Measurements from ENCODE around the gene ICAM3. TPM values are rescaled to one million over a fixed set of nuclear protein-coding genes. Genes with fewer than 3 reads are reported as not detected.

The ICAM3 gene
- total RNA-seq, 1 experiment from 2014 or later, result 8.3 TPM

DNA sequence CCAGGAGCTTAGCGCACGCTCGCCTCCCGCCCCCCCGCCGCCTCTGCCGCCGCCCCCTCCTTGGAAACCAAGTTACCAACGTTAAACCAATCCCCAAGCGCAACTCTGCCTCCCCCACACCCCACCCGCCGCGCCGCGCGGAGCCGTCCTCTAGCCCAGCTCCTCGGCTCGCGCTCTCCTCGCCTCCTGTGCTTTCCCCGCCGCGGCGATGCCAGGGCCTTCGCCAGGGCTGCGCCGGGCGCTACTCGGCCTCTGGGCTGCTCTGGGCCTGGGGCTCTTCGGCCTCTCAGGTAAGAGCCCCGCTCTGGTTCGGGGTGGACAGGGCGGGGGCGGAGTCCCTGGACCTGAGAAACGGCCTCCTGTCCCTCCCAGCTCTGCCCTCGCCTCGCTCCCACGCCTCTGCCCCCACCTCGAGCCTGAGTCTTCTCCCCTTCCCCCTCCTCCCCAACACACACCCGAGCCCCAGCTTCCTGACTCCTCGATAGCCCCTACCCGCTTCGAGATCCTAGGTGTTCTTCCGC is 49.5 kb downstream of the ICAM3 start, which contains the start of gene ICAM5:
ICAM5 (plus strand) TSS at position 117 of the 521 bp plus-strand sequence; CDS start at position 209, 92 bp downstream.
- Histone ChIP-seq H4K20me1 (ENCODE audit: insufficient read depth) (no peaks in the 10 kb centered on the region), H3K27ac (ENCODE audit: low read depth, low read length) (peak within 1 kb of the TSS; percentile 76), H3K9me2 (ENCODE audit: insufficient read depth) (no peaks in the 10 kb centered on the region), H3K9ac (ENCODE audit: low read length) (peak within 1 kb of the TSS; percentile 94), H3K27me3 (ENCODE audit: insufficient read depth, low read length) (no peaks in the 10 kb centered on the region), H3K9me3 (ENCODE audit: control insufficient read depth in 1 of 2, insufficient read depth in 1 of 2, low read depth in 1 of 2, low read length in 2 of 2) (no peaks in the 10 kb centered on the region), H3K4me2 (ENCODE audit: low read length) (peak within 1 kb of the TSS; percentile 100), H3K4me3 (replicated peaks in 1 of 2; ENCODE audit: low read depth in 1 of 2, low read length in 2 of 2) (peak within 1 kb of the TSS; percentile 77 to 91), H3K4me1 (ENCODE audit: control insufficient read depth in 1 of 2, insufficient read depth in 2 of 2, low read length in 2 of 2) (peaks cover 13 to 60% of the 10 kb centered on the region in 2 experiments), H3K36me3 (ENCODE audit: control insufficient read depth in 1 of 2, insufficient read depth in 2 of 2, low read length in 2 of 2) (peaks cover 2 to 23% of the 10 kb centered on the region in 2 experiments; a peak in 2 of 4 replicates), H3K79me2 (ENCODE audit: insufficient read depth, low read length) (peaks cover 16% of the 10 kb centered on the region; the same call in 1 of the 2 replicates), H2AFZ (ENCODE audit: low read depth, low read length, poor library complexity, severe bottlenecking) (peak within 1 kb of the TSS; percentile 49)
- no TSS peak for BruUV-seq (replicated peaks)
- TF ChIP-seq, protein P1, sequence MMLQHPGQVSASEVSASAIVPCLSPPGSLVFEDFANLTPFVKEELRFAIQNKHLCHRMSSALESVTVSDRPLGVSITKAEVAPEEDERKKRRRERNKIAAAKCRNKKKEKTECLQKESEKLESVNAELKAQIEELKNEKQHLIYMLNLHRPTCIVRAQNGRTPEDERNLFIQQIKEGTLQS (IDR thresholded peaks at IDR 0.05), result no peak
- peak; percentile 54; the same call in 1 of the 2 replicates for TF ChIP-seq ZFX (IDR thresholded peaks at IDR 0.05)
- no peak for TF ChIP-seq RAD21 (IDR thresholded peaks at IDR 0.05; ENCODE audit: low read depth)
- no peak for TF ChIP-seq POLR2A (IDR thresholded peaks at IDR 0.05; ENCODE audit: borderline replicate concordance, extremely low read depth, insufficient read depth, insufficient read length)
- no peak for TF ChIP-seq YY1 (IDR thresholded peaks at IDR 0.05; ENCODE audit: extremely low read depth, insufficient replicate concordance, low read depth, low read length)
- TF ChIP-seq CEBPB (IDR thresholded peaks at IDR 0.05; ENCODE audit: low read depth), result no peak
- no peak for TF ChIP-seq ZNF274 (IDR thresholded peaks at IDR 0.05; ENCODE audit: low read depth, low read length)
- no peak for TF ChIP-seq SP1 (IDR thresholded peaks at IDR 0.05; ENCODE audit: low read depth)
- no peak for TF ChIP-seq CBX3 (IDR thresholded peaks at IDR 0.05; ENCODE audit: low read depth)
- TF ChIP-seq, protein P2, sequence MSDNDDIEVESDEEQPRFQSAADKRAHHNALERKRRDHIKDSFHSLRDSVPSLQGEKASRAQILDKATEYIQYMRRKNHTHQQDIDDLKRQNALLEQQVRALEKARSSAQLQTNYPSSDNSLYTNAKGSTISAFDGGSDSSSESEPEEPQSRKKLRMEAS (IDR thresholded peaks at IDR 0.05), result no peak
- peak; percentile 82 for TF ChIP-seq EGR1 (IDR thresholded peaks at IDR 0.05; ENCODE audit: low read depth)
- TF ChIP-seq JUND (IDR thresholded peaks at IDR 0.05), result no peak
- no peak for TF ChIP-seq FOSL1 (IDR thresholded peaks at IDR 0.05; ENCODE audit: low read depth)
- TF ChIP-seq SIN3A (IDR thresholded peaks at IDR 0.05; ENCODE audit: low read depth), result no peak
- TF ChIP-seq TCF7L2 (IDR thresholded peaks at IDR 0.05; ENCODE audit: borderline replicate concordance, extremely low read depth, insufficient read depth, insufficient read length), result peak; percentile 4
- TF ChIP-seq, protein P3, sequence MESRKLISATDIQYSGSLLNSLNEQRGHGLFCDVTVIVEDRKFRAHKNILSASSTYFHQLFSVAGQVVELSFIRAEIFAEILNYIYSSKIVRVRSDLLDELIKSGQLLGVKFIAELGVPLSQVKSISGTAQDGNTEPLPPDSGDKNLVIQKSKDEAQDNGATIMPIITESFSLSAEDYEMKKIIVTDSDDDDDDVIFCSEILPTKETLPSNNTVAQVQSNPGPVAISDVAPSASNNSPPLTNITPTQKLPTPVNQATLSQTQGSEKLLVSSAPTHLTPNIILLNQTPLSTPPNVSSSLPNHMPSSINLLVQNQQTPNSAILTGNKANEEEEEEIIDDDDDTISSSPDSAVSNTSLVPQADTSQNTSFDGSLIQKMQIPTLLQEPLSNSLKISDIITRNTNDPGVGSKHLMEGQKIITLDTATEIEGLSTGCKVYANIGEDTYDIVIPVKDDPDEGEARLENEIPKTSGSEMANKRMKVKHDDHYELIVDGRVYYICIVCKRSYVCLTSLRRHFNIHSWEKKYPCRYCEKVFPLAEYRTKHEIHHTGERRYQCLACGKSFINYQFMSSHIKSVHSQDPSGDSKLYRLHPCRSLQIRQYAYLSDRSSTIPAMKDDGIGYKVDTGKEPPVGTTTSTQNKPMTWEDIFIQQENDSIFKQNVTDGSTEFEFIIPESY (IDR thresholded peaks at IDR 0.05; ENCODE audit: extremely low read depth, insufficient replicate concordance, low read length), result no peak
- TF ChIP-seq POLR2AphosphoS5 (IDR thresholded peaks at IDR 0.05; ENCODE audit: low read depth, low read length), result peak; percentile 45; the same call in 1 of the 2 replicates
- TF ChIP-seq ELF1 (IDR thresholded peaks at IDR 0.05; ENCODE audit: borderline replicate concordance, low read depth), result no peak
- TF ChIP-seq, protein P4, sequence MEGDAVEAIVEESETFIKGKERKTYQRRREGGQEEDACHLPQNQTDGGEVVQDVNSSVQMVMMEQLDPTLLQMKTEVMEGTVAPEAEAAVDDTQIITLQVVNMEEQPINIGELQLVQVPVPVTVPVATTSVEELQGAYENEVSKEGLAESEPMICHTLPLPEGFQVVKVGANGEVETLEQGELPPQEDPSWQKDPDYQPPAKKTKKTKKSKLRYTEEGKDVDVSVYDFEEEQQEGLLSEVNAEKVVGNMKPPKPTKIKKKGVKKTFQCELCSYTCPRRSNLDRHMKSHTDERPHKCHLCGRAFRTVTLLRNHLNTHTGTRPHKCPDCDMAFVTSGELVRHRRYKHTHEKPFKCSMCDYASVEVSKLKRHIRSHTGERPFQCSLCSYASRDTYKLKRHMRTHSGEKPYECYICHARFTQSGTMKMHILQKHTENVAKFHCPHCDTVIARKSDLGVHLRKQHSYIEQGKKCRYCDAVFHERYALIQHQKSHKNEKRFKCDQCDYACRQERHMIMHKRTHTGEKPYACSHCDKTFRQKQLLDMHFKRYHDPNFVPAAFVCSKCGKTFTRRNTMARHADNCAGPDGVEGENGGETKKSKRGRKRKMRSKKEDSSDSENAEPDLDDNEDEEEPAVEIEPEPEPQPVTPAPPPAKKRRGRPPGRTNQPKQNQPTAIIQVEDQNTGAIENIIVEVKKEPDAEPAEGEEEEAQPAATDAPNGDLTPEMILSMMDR (IDR thresholded peaks at IDR 0.05 in 2 of 3, conservative IDR thresholded peaks at IDR 0.05 in 1 of 3; ENCODE audit: borderline replicate concordance in 1 of 3, insufficient read depth in 1 of 3, low read depth in 2 of 3, low read length in 2 of 3), result no peak
- POLR2A ChIA-PET, result interaction anchor here (0.6 to 2.6 kb wide), 18 partner anchors 8 to 818 kb away, joined by 3 to 26 read pairs (median 4); partner anchors contain the start of genes FDX2, PDE4A, RAVER1 and TYK2
- intact Hi-C loops (cut with micrococcal nuclease), result loop anchor here (2.0 kb wide), 1 partner anchor 43 kb away; the partner anchor contains the start of gene RAVER1
- CTCF ChIA-PET, result interaction anchor here (0.6 to 3.2 kb wide), 15 partner anchors 10 to 357 kb away, joined by 3 to 30 read pairs (median 4); partner anchors contain the start of genes CDC37 and RAVER1
- RAD21 ChIA-PET (ENCODE audit: low non-redundant PET in 1 of 2, low total read pairs in 2 of 2, uncharacterized antibody in 2 of 2, unreplicated experiment in 2 of 2), result interaction anchor here in 1 of 2 experiments (0.6 to 0.9 kb wide), 2 partner anchors 19 to 31 kb away, joined by 3 to 4 read pairs; partner anchors contain the start of gene ICAM1
- peak; percentile 34 for ATAC-seq
- DNase-seq (ENCODE audit: low read depth, low spot score), result peak; percentile 57
